ENCODE data around the gene USP20.

Gene USP20

DNA sequence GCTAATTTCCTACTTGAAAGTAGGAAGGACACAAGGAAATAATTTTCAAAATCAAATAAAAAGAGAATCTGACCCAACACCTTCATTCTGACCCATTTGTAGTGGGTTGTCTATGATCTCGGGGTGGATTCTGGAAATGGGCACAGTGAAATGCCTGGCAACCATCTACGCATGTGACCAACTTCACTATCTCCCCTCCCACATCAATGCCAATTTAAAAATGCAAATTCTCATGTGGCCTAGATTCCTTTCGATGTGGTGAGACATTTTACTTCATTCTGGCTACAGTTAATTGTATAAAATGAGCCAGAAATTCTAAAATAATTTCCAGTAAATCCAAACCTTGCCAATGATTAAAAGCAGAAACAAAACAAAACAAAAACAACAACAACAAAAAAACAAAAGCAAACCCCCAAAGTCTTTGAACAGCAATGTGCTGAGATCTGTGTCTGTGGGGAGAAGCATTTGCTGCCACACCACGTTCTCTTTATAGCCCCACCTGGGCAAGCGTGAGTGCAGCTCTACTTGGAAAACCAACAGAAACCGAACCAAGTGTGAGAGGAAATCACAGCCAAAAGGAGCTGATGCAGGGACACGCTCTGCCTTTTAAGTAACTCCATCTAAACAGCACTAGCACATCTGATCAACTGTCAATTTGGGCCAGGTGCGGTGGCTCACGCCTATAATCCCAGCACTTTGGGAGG lies 59.0 kb downstream of the USP20 start:
- DNase-seq, result peak; percentile 27 to 64

- peak; percentile 55 for DNase-seq
These were observed 60.4 kb downstream of the USP20 start for GRCh38 chr9:129895376-129896268.

- no peak for DNase-seq
These were observed 62.0 kb downstream of the USP20 start for GRCh38 chr9:129897263-129897662.

DNA sequence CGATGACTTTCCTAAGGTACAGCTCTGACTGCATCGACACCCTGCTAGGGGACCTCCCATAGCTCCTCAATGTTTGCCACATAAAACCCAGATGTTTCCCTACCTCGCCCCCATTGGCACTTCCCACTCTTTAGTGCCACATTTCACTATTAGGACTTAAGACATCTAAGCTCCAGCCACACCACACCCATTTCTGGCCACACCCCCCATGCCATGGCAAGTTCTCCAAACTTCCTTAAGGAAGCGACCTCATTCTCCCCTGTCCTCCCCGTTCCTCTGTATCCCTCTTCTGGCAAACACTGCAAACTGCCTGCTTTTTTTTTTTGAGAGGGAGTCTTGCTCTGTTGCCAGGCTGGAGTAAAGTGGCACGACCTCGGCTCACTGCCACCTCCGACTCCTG lies 62.9 kb downstream of the USP20 start:
- no peak for DNase-seq

- no peak for DNase-seq
These were observed 64.4 kb downstream of the USP20 start for GRCh38 chr9:129899620-129900019.

- DNase-seq, result no peak
These were observed 65.2 kb downstream of the USP20 start for GRCh38 chr9:129900263-129901027.

DNA sequence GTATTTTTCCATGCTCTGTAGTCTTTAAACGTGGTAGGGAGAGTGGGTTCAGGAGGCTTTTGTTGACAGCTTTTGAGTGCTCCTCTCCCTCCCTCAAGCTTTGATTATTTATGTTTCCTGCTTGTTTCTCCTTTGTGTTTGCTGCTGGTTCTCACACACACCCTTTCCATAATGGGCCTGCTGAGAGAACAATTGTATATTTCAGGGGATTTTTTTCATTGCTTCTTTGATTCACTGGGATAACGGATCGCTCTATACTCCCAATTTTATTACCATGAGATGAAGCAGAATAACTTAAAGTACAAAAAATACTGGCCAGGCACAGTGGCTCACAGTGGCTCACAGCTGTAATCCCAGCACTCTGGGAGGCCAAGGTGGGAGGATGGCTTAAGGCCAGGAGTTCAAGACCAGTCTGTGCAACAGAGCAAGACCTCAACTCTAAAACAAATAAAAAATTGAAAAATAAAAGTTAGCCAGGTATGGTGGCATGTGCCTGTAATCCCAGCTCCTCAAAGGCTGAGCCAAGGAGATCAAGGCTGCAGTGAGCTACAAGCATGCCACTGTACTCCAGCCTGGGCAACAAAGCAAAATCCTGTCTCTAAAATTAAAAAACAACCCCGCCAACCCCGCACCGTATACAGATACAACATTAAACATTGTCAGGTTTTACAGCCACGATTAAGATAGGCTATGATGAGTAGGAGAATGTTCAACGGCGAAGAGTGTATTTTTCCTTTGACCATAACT lies 66.9 kb downstream of the USP20 start:
- DNase-seq, result no peak

DNA sequence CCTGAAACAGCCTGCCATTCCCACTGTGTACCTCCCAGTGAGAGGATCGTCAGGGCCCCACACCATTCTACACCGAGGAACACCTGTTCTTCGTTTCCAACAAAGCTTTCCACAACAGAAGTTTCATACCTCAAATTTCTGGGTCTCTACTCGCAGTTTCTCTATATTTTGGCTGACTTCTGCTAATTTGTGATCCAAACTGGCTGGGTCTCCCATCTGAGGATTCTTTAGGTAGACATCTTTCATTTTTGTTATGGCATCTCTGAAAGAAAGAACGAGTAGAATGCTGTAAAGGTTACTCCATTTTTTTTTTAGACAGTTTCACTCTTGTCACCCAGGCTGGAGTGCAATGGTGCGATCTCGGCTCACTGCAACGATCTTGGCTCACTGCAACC lies 67.5 kb downstream of the USP20 start:
- no peak for DNase-seq

DNA sequence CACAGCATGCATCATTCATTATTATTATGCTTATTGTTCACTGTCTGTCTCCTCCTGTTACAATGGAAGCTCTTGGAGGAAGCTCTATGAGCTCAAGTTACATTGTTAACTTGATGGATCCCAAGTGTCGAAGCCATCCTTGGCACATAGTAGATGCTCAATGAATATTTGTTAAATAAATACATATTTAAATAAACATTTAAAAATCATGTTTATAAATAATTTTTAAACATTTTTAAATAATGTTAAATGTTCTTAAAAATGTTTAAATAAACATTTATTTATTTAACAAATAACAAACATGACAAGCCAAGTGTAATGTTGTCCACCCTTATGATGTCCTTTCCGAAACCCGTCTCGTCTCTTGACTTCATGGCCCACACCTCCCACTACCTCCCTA lies 69.5 kb downstream of the USP20 start:
- no peak for DNase-seq

DNA sequence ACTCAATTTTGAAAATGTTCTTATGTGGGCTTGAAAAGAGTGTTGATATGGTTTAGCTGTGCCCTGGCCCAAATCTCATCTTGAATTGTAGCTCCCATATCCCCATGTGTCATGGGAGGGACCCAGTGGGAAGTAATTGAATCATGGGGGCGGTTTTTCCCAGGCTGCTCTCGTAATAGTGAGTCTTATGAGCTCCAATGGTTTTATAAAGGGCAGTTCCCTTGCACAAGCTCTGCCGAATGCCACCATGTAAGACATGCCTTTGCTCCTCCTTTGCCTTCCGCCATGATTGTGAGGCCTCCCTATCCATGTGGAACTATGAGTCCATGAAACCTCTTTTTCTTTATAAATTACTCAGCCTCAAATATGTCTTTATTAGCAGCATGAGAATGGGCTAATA lies 71.0 kb downstream of the USP20 start:
- DNase-seq, result no peak

GRCh38 chr9:129907201-129907600 lies 71.9 kb downstream of the USP20 start:
- no peak for DNase-seq

- DNase-seq, result no peak
These were observed 73.6 kb downstream of the USP20 start for GRCh38 chr9:129908906-129909305.

DNA sequence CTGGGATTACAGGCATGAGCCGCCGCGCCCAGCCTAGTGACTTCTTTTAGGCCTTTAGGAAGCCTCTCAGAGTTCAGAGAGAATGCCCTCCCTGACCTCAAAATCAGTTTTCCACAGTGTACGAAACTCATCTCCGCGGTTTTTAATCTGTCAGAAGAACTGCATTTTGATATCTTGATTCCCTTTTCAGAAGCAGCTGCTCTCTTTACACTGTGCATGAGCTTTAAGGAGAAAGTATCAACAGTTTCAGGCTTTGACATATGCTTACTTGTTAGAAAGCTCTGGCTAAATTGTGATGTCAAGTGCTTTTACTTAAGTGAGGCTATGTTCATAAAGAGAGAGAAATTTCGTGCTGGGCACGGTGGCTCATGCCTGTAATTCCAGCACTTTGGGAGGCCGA lies 74.6 kb downstream of the USP20 start:
- no peak for DNase-seq

- DNase-seq, result peak in 1 of 2 donors; percentile 13
These were observed 75.6 kb downstream of the USP20 start for GRCh38 chr9:129910628-129911567.

- no peak for DNase-seq
These were observed 78.8 kb downstream of the USP20 start for GRCh38 chr9:129914051-129914450.

- DNase-seq, result no peak
These were observed 81.4 kb downstream of the USP20 start for GRCh38 chr9:129916707-129917106.

DNA sequence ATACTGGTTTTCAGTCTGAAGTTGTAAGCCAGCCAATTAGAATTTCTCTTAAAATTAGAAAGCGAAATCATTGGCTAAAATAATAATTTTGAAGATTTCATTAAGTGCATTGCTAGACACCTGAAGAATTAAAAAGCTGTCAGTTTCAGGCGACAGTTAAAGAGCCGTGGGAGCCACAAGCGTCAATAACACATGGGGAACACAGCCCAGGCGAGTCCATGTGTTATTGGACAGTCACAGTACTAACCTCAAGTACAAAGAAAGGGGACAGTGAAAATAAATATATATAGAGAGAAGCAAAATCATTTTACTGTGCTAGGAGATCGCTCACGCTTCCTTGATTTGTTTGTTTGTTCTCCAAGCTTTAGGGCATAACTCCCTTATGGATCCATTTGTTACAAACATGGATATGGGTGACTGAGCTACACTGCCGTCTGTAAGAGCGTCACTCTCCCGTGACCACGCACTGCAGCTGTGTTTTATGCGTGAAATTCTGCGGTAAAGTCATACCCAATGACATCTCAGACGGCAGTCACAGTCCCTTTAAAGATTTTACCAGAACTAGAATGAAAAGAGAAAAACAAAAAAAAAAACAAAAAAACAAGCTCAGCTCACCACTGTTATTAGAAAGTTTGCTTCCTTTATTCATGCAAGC lies 83.2 kb downstream of the USP20 start:
- no peak for DNase-seq

GRCh38 chr9:129919277-129919676 lies 84.0 kb downstream of the USP20 start:
- DNase-seq, result no peak

DNA sequence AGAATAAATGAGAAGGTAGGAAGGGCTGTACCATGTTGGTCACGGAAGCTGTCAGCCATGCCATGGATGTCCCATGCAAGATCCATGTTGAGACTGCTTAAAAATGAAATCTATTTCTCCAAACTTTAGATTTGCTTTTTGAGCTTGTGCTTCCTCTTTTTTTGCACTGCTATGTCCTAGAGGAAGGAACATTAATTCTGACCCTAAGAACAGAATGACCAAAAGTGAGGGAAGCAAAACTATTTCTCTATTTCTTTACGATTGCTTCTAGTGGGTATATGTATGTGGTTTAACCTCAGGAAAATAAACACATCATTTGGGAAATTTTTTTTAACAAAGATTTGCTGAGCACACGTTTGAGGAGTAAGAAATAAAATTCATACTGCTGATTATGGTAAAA lies 84.6 kb downstream of the USP20 start:
- no peak for DNase-seq

DNA sequence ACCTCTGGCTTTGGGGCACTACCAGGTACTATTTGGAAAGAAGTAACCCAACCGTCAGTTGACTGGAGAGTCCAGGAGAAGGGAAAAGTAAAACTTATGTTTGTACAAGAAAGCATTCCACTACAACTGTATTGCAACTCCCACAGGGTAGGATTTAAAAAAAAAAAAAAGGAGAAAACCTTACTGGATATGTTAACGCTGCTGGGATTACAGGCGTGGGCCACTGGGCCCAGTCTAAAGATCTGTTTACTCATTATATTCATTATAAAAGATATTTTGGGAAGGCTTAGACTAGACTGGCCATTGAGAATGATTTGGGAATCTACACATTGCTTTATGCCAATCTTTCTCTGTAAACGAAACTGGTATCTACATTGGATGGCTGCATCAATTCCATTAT lies 86.6 kb downstream of the USP20 start:
- DNase-seq, result no peak

DNA sequence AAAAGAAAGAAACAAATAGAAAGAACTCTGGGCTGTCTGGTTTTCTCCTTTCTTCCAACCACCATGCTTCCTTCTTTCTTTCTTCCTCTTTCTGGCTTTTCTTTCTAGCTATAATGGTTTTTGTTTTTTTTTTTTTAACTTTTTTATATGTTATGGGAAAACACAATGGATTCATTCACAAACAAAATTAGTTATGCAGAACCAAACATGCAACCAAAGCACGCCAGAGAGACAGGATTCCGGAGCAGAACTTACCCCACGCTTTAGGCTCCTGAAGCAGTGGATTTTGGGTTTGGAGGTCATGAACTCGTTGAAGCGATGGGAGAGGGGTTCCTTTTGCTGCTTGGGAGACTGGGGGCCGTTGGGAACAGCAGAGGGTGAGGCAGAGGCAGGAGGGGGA lies 88.3 kb downstream of the USP20 start:
- DNase-seq, result no peak

Data from CD4-positive, alpha-beta T cell treated with Interleukin-1 beta for 1 hour (primary cell).